H9 (cell line): Measurements from ENCODE around the gene SIRPB1. TPM values are rescaled to one million over a fixed set of nuclear protein-coding genes. Genes with fewer than 3 reads are reported as not detected.

ENCODE experiments used
- DNase-seq: peaks from one replicate; pipeline ENCODE4 v3.0.0-alpha.2; 2017
- H2AFZ ChIP-seq: one replicate; pipeline ENCODE4 v1.6.1; 2013; ENCODE audit warnings: mild to moderate bottlenecking, low read length, control low read depth, moderate library complexity
- H2AK5ac ChIP-seq: 2 replicates; pipeline ENCODE4 v1.6.1; 2013; ENCODE audit warnings: low read length, control low read depth, mixed read lengths; ENCODE audit not compliant: insufficient read length
- H2BK120ac ChIP-seq: one replicate; pipeline ENCODE4 v1.6.1; 2013; ENCODE audit warnings: low read depth, mild to moderate bottlenecking, low read length, control low read depth, inconsistent platforms; ENCODE audit not compliant: poor library complexity, severe bottlenecking
- H2BK12ac ChIP-seq: 2 replicates; pipeline ENCODE4 v1.6.1; 2013; ENCODE audit warnings: low read length, control low read depth, mixed read lengths, low read depth; ENCODE audit not compliant: insufficient read length
- H2BK15ac ChIP-seq: 2 replicates; pipeline ENCODE4 v1.6.1; 2013; ENCODE audit warnings: low read depth, low read length, control low read depth
- H2BK20ac ChIP-seq: one replicate; pipeline ENCODE4 v1.6.1; 2013; ENCODE audit warnings: low read depth, mild to moderate bottlenecking, low read length, control low read depth, inconsistent platforms; ENCODE audit not compliant: poor library complexity, severe bottlenecking
- H2BK5ac ChIP-seq: 2 replicates; pipeline ENCODE4 v1.6.1; 2013; ENCODE audit warnings: low read length, control low read depth, mixed read lengths; ENCODE audit not compliant: insufficient read length
- H3K14ac ChIP-seq: 2 replicates; pipeline ENCODE4 v1.6.1; 2013; ENCODE audit warnings: low read length, control low read depth; ENCODE audit not compliant: insufficient read depth
- H3K18ac ChIP-seq: 2 replicates; pipeline ENCODE4 v1.6.1; 2013; ENCODE audit warnings: low read depth, mild to moderate bottlenecking, mixed read lengths, low read length, control low read depth; ENCODE audit not compliant: insufficient read length
- H3K23ac ChIP-seq: 2 replicates; pipeline ENCODE4 v1.6.1; 2013; ENCODE audit warnings: low read length, control low read depth, mixed read lengths, low read depth; ENCODE audit not compliant: insufficient read length
- H3K23me2 ChIP-seq: 2 replicates; pipeline ENCODE4 v1.6.1; 2013; ENCODE audit warnings: low read depth, mild to moderate bottlenecking, mixed read lengths, low read length, control low read depth; ENCODE audit not compliant: insufficient read length, poor library complexity, severe bottlenecking
- H3K27ac ChIP-seq: 2 replicates; pipeline ENCODE4 v1.5.1; 2013; ENCODE audit warnings: low read length, control low read depth, mixed read lengths, low read depth; ENCODE audit not compliant: insufficient read length
- H3K27me3 ChIP-seq: 2 replicates; pipeline ENCODE4 v1.6.1; 2013; ENCODE audit warnings: low read length, control low read depth, inconsistent platforms; ENCODE audit not compliant: insufficient read depth
- H3K4ac ChIP-seq: 2 replicates; pipeline ENCODE4 v1.6.1; 2013; ENCODE audit warnings: low read depth, mild to moderate bottlenecking, control low read depth, inconsistent platforms, low read length, moderate library complexity
- H3K4me1 ChIP-seq: 2 replicates; pipeline ENCODE4 v1.6.1; 2013; ENCODE audit warnings: low read length, control low read depth, inconsistent platforms; ENCODE audit not compliant: insufficient read depth
- H3K4me2 ChIP-seq: 2 replicates; pipeline ENCODE4 v1.6.1; 2013; ENCODE audit warnings: low read length, control low read depth, mixed read lengths; ENCODE audit not compliant: insufficient read length, insufficient read depth
- H3K56ac ChIP-seq: 2 replicates; pipeline ENCODE4 v1.6.1; 2013; ENCODE audit warnings: low read depth, mild to moderate bottlenecking, mixed read lengths, low read length, control low read depth; ENCODE audit not compliant: insufficient read length
- H3K79me1 ChIP-seq: 2 replicates; pipeline ENCODE4 v1.6.1; 2013; ENCODE audit warnings: low read depth, mild to moderate bottlenecking, moderate library complexity, low read length, control low read depth, inconsistent platforms; ENCODE audit not compliant: insufficient read depth, poor library complexity, severe bottlenecking
- H3K79me2 ChIP-seq: 2 replicates; pipeline ENCODE4 v1.6.1; 2013; ENCODE audit warnings: low read length, control low read depth, inconsistent platforms; ENCODE audit not compliant: insufficient read depth
- H3K9ac ChIP-seq: 2 replicates; pipeline ENCODE4 v1.6.1; 2013; ENCODE audit warnings: low read length, control low read depth, mixed read lengths; ENCODE audit not compliant: insufficient read length; ENCODE audit errors: extremely low read depth
- H3K9me3 ChIP-seq: one replicate; pipeline ENCODE4 v1.6.1; 2013; ENCODE audit warnings: low read depth, low read length, inconsistent platforms; ENCODE audit not compliant: control insufficient read depth
- H3T11ph ChIP-seq: one replicate; pipeline ENCODE4 v1.6.1; 2013; ENCODE audit warnings: mild to moderate bottlenecking, low read length, control low read depth, inconsistent platforms
- H4K20me1 ChIP-seq: one replicate; pipeline ENCODE4 v1.6.1; 2013; ENCODE audit not compliant: control insufficient read depth, insufficient read length, insufficient read depth
- H4K5ac ChIP-seq: 2 replicates; pipeline ENCODE4 v1.6.1; 2013; ENCODE audit warnings: low read depth, mild to moderate bottlenecking, mixed read lengths, low read length, control low read depth; ENCODE audit not compliant: insufficient read length
- H4K8ac ChIP-seq: replicated peaks from 2 replicates; pipeline ENCODE4 v1.6.1; 2013; ENCODE audit warnings: low read length, control low read depth, mixed read lengths, low read depth; ENCODE audit not compliant: insufficient read length
- H4K91ac ChIP-seq: 2 replicates; pipeline ENCODE4 v1.6.1; 2013; ENCODE audit warnings: low read depth, mild to moderate bottlenecking, moderate library complexity, mixed read lengths, low read length, control low read depth; ENCODE audit not compliant: insufficient read length
- H3K27ac Mint-ChIP-seq, 3 experiments: 2 replicates in 2 of 3; 3 replicates in 1 of 3; pipeline ENCODE4 v1.8.0; 2020 to 2021; ENCODE audit warnings: mixed read lengths in 3 of 3, mild to moderate bottlenecking in 1 of 3, moderate library complexity in 1 of 3
- H3K27me3 Mint-ChIP-seq: 2 replicates; pipeline ENCODE4 v1.8.0; 2021; ENCODE audit warnings: low read depth, mild to moderate bottlenecking, moderate library complexity, mixed read lengths
- H3K36me3 Mint-ChIP-seq, 3 experiments: 2 replicates in 2 of 3; 3 replicates in 1 of 3; pipeline ENCODE4 v1.8.0; 2020 to 2021; ENCODE audit warnings: low read depth in 3 of 3, mixed read lengths in 3 of 3; ENCODE audit not compliant: insufficient read depth in 1 of 3
- H3K4me1 Mint-ChIP-seq, 2 experiments: 2 replicates each; pipeline ENCODE4 v1.8.0; 2020; ENCODE audit warnings: mixed read lengths in 2 of 2
- H3K4me3 Mint-ChIP-seq, 2 experiments: 2 replicates in 1 of 2; 3 replicates in 1 of 2; pipeline ENCODE4 v1.8.0; 2020 to 2021; ENCODE audit warnings: mild to moderate bottlenecking in 2 of 2, mixed read lengths in 2 of 2, moderate library complexity in 1 of 2
- H3K9me3 Mint-ChIP-seq, 2 experiments: 2 replicates in 1 of 2; 3 replicates in 1 of 2; pipeline ENCODE4 v1.8.0; 2020; ENCODE audit warnings: mild to moderate bottlenecking in 2 of 2, mixed read lengths in 2 of 2, moderate library complexity in 1 of 2
- WGBS: extraction: QIAGEN DNeasy Blood & Tissue Kit; methylation state at CpG from one replicate; pipeline ENCODE4 v1.1.7; 2013; ENCODE audit warnings: missing lambda C conversion rate, low lambda C conversion rate, mixed read lengths; ENCODE audit not compliant: insufficient read length; ENCODE audit errors: extremely low coverage; 5-methylcytosine and 5-hydroxymethylcytosine counted together
- total RNA-seq: library from RNA; stranded (reverse); gene quantifications from 2 replicates; pipeline ENCODE4 v1.2.1, GENCODE V29; 2021
- TF ChIP-seq, protein P1 (sequence below): fragments of 200-600 bp; sonication (generic); conservative IDR thresholded peaks from 3 replicates; pipeline ENCODE4 v1.8.0; 2021; ENCODE audit warnings: antibody characterized with exemption, mild to moderate bottlenecking

Gene SIRPB1
- total RNA-seq, 1 experiment from 2014 or later = 1.0 TPM

- H3T11ph ChIP-seq = no peak overlapping the region
- no peak for DNase-seq
- no peak overlapping the region for H2AFZ ChIP-seq
- H3K79me1 ChIP-seq = no peaks in the 10 kb centered on the region
- H3K4me2 ChIP-seq = no peak overlapping the region
- no peak overlapping the region for H3K27ac ChIP-seq
- no peaks in the 10 kb centered on the region for H3K27me3 ChIP-seq
- H2BK120ac ChIP-seq = no peak overlapping the region
- no peaks in the 10 kb centered on the region for H3K79me2 ChIP-seq
- no peaks in the 10 kb centered on the region for H3K9me3 ChIP-seq
- H3K23ac ChIP-seq = no peak overlapping the region
- no peaks in the 10 kb centered on the region for H3K23me2 ChIP-seq
- Mint-ChIP-seq H3K4me1 (no peaks in the 10 kb centered on the region), H3K36me3 (no peaks in the 10 kb centered on the region), H3K27me3 (peaks cover 20% of the 10 kb centered on the region), H3K27ac (no peak overlapping the region), H3K9me3 (no peaks in the 10 kb centered on the region), H3K4me3 (no peak overlapping the region)
- no CpG with 5 or more reads among the region's 5 CpGs for WGBS
- TF ChIP-seq, protein P1, sequence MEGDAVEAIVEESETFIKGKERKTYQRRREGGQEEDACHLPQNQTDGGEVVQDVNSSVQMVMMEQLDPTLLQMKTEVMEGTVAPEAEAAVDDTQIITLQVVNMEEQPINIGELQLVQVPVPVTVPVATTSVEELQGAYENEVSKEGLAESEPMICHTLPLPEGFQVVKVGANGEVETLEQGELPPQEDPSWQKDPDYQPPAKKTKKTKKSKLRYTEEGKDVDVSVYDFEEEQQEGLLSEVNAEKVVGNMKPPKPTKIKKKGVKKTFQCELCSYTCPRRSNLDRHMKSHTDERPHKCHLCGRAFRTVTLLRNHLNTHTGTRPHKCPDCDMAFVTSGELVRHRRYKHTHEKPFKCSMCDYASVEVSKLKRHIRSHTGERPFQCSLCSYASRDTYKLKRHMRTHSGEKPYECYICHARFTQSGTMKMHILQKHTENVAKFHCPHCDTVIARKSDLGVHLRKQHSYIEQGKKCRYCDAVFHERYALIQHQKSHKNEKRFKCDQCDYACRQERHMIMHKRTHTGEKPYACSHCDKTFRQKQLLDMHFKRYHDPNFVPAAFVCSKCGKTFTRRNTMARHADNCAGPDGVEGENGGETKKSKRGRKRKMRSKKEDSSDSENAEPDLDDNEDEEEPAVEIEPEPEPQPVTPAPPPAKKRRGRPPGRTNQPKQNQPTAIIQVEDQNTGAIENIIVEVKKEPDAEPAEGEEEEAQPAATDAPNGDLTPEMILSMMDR = no peak
- no peak overlapping the region for H4K5ac ChIP-seq
- H2AK5ac ChIP-seq = no peak overlapping the region
- H3K4me1 ChIP-seq = no peaks in the 10 kb centered on the region
- no peak overlapping the region for H4K8ac ChIP-seq
- no peak overlapping the region for H2BK5ac ChIP-seq
- H4K20me1 ChIP-seq = no peaks in the 10 kb centered on the region
- no peak overlapping the region for H3K18ac ChIP-seq
- no peak overlapping the region for H3K14ac ChIP-seq
- H2BK15ac ChIP-seq = no peak overlapping the region
- H4K91ac ChIP-seq = no peak overlapping the region
- no peak overlapping the region for H3K56ac ChIP-seq
- no peak overlapping the region for H3K4ac ChIP-seq
- H2BK20ac ChIP-seq = no peak overlapping the region
- no peak overlapping the region for H2BK12ac ChIP-seq
- no peak overlapping the region for H3K9ac ChIP-seq
Observed at GRCh38 chr20:1656844-1657243, 37.0 kb upstream of the SIRPB1 start.
